BLaER1 treated with 17β-estradiol and CSF1 and Interleukin-3, amounts not matched to agents 10 nM and 100 nM (cell line): Measurements from ENCODE around the gene HES6.

Source experiments
- H3K27ac ChIP-seq, 11 experiments: shearing (Covaris generic); formaldehyde crosslinking; 2 replicates each; pipeline ENCODE4 v1.8.1; 2022
- H3K27me3 ChIP-seq, 11 experiments: shearing (Covaris generic); formaldehyde crosslinking; 2 replicates each; pipeline ENCODE4 v1.8.1; 2022
- H3K36me3 ChIP-seq, 11 experiments: shearing (Covaris generic); formaldehyde crosslinking; 2 replicates each; pipeline ENCODE4 v1.8.1; 2022
- H3K4me1 ChIP-seq, 10 experiments: shearing (Covaris generic); formaldehyde crosslinking; 2 replicates each; pipeline ENCODE4 v1.8.1; 2022
- H3K4me2 ChIP-seq, 11 experiments: shearing (Covaris generic); formaldehyde crosslinking; 2 replicates each; pipeline ENCODE4 v1.8.1; 2022
- H3K4me3 ChIP-seq, 10 experiments: shearing (Covaris generic); formaldehyde crosslinking; 2 replicates each; pipeline ENCODE4 v1.8.1; 2022
- H3K9ac ChIP-seq, 11 experiments: shearing (Covaris generic); formaldehyde crosslinking; 2 replicates each; pipeline ENCODE4 v1.8.1; 2022
- H3K9me3 ChIP-seq, 11 experiments: shearing (Covaris generic); formaldehyde crosslinking; replicated peaks in 1 of 11; 2 replicates each; pipeline ENCODE4 v1.8.1; 2022
- H4K20me1 ChIP-seq, 11 experiments: shearing (Covaris generic); formaldehyde crosslinking; 2 replicates each; pipeline ENCODE4 v1.8.1; 2022
- Cebpa-rat ChIP-seq, 11 experiments: shearing (Covaris generic); IDR thresholded peaks; 2 replicates each; pipeline ENCODE4 v1.8.1; 2022

Gene HES6

GRCh38 chr2:238244151-238244550, 4.3 kb upstream of the HES6 start:
- Histone ChIP-seq H3K4me2 (peak overlapping the region in 5 of 11 experiments; percentile 82 to 98 (median 97); a peak in 8 of 22 replicates), H3K9ac (no peak overlapping the region), H3K9me3 (no peaks in the 10 kb centered on the region), H3K27me3 (peaks cover 0 to 24% (median 6%) of the 10 kb centered on the region in 11 experiments; a peak in 11 of 22 replicates), H3K4me3 (no peak overlapping the region), H3K4me1 (peaks cover 23 to 83% (median 63%) of the 10 kb centered on the region in 10 experiments), H4K20me1 (peaks cover 0 to 21% (median 0%) of the 10 kb centered on the region in 11 experiments; a peak in 5 of 22 replicates), H3K36me3 (peaks cover 13 to 42% (median 36%) of the 10 kb centered on the region in 11 experiments; a peak in 19 of 22 replicates), H3K27ac (no peak overlapping the region)
- TF ChIP-seq Cebpa-rat (IDR thresholded peaks at IDR 0.05) = no peak

- H3K4me1 ChIP-seq = peaks cover 28 to 84% (median 66%) of the 10 kb centered on the region in 10 experiments
- no peak overlapping the region for H3K4me3 ChIP-seq
- peaks cover 0 to 3% (median 0%) of the 10 kb centered on the region in 11 experiments; a peak in 2 of 22 replicates for H3K9me3 ChIP-seq
- TF ChIP-seq Cebpa-rat (IDR thresholded peaks at IDR 0.05) = no peak
- H4K20me1 ChIP-seq = peaks cover 0 to 25% (median 4%) of the 10 kb centered on the region in 11 experiments; a peak in 14 of 22 replicates
- H3K36me3 ChIP-seq = peaks cover 13 to 38% (median 32%) of the 10 kb centered on the region in 11 experiments; a peak in 18 of 22 replicates
- H3K27me3 ChIP-seq = peaks cover 0 to 30% (median 6%) of the 10 kb centered on the region in 11 experiments; a peak in 11 of 22 replicates
- H3K9ac ChIP-seq = peak overlapping the region in 3 of 11 experiments; percentile 25 to 56 (median 47); a peak in 5 of 22 replicates
- peak overlapping the region in 9 of 11 experiments; percentile 82 to 98 (median 97); a peak in 17 of 22 replicates for H3K4me2 ChIP-seq
- H3K27ac ChIP-seq = peak overlapping the region in 4 of 11 experiments; percentile 32 to 90 (median 71); a peak in 6 of 22 replicates
These were observed 3.7 kb upstream of the HES6 start for GRCh38 chr2:238243496-238244076.

DNA sequence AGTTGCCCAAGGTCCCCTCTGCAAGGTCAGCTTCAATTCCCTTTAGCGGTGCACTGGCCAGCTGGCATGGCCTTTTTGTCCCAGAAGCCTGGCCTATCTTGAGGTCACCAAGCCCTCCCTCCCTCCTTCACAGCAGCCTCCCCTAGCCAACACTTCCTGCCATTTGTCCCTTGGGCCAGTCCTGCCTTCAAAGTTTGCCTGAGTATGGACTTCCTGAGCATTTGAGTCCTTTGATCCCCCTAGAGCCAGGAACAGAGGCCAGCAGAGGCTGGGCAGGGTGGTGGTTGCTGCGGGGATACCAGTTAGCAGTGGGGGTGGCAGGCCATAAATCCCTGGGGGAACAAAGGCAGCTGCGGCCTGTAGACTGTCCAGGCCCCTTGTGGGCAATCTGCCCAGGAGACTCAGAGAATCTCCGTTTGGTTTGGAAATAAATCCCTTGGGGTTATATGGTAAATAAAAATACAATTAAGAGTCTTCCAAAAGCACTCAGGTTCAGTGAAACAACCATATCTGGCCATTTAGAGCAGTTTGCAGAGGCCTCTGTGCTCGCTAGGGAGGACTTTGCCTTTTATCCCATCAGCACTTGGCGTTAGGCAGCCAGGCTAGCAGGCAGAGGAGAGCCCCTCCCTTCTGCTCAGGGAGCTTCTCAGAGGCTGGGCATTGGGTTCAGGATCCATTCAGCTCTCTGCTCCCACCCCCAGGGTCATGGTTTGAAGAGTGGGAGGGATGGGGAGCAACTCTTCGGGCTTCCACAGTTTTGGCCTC, 3.1 kb upstream of the HES6 start:
- H3K27me3 ChIP-seq = peaks cover 0 to 36% (median 6%) of the 10 kb centered on the region in 11 experiments; a peak in 11 of 22 replicates
- H3K9me3 ChIP-seq = peaks cover 0 to 3% (median 0%) of the 10 kb centered on the region in 11 experiments; a peak in 2 of 22 replicates
- peaks cover 13 to 36% (median 29%) of the 10 kb centered on the region in 11 experiments; a peak in 18 of 22 replicates for H3K36me3 ChIP-seq
- peak overlapping the region in 5 of 11 experiments; percentile 3 to 75 (median 47); a peak in 9 of 22 replicates for H3K9ac ChIP-seq
- no peak for TF ChIP-seq Cebpa-rat (IDR thresholded peaks at IDR 0.05)
- peak overlapping the region in 7 of 11 experiments; percentile 15 to 90 (median 44); a peak in 11 of 22 replicates for H3K27ac ChIP-seq
- H4K20me1 ChIP-seq = peaks cover 0 to 28% (median 11%) of the 10 kb centered on the region in 11 experiments; a peak in 15 of 22 replicates
- H3K4me2 ChIP-seq = peak overlapping the region; percentile 37 to 98 (median 94)
- H3K4me3 ChIP-seq = peak overlapping the region in 1 of 10 experiments; percentile 27; a peak in 2 of 20 replicates
- H3K4me1 ChIP-seq = peaks cover 32 to 84% (median 67%) of the 10 kb centered on the region in 10 experiments

DNA sequence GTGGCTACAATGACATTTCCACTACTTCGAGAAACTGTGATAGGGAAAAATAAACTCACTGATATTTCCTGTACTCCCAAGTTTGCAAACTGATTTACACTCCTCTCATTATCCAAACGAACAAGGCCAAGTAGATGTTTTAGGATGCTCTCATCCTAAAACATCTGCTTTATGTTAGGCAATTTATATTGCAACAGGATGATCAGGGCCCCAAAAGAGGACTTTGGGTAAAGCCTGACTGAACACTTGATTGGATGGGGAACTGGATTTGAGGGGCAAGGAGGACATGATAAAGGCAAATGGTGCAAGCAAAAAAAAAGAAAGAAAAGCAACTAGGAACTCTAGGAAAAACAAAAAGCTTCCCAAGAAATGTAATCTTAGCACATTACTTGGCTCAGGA, 2.1 kb upstream of the HES6 start:
- Histone ChIP-seq H4K20me1 (peaks cover 0 to 28% (median 17%) of the 10 kb centered on the region in 11 experiments; a peak in 15 of 22 replicates), H3K4me1 (peaks cover 40 to 86% (median 77%) of the 10 kb centered on the region in 10 experiments), H3K9ac (peak overlapping the region in 4 of 11 experiments; percentile 69 to 88 (median 76); a peak in 6 of 22 replicates), H3K27me3 (peaks cover 0 to 42% (median 6%) of the 10 kb centered on the region in 11 experiments; a peak in 11 of 22 replicates), H3K4me2 (peak overlapping the region in 10 of 11 experiments; percentile 82 to 98 (median 96); a peak in 18 of 22 replicates), H3K36me3 (peaks cover 13 to 26% (median 19%) of the 10 kb centered on the region in 11 experiments; a peak in 17 of 22 replicates), H3K4me3 (no peak overlapping the region), H3K9me3 (peaks cover 0 to 3% (median 0%) of the 10 kb centered on the region in 11 experiments; a peak in 2 of 22 replicates), H3K27ac (peak overlapping the region in 5 of 11 experiments; percentile 26 to 90 (median 69); a peak in 9 of 22 replicates)
- TF ChIP-seq Cebpa-rat (IDR thresholded peaks at IDR 0.05) = peak in 1 of 11 experiments; percentile 55; a peak in 2 of 22 replicates

- Histone ChIP-seq H3K4me2 (peak overlapping the region; percentile 87 to 98 (median 95)), H3K9ac (peak overlapping the region in 9 of 11 experiments; percentile 18 to 95 (median 36); a peak in 12 of 22 replicates), H3K27ac (peak overlapping the region in 7 of 11 experiments; percentile 19 to 90 (median 86); a peak in 11 of 22 replicates), H3K4me1 (peaks cover 40 to 90% (median 82%) of the 10 kb centered on the region in 10 experiments), H3K27me3 (peaks cover 0 to 42% (median 6%) of the 10 kb centered on the region in 11 experiments; a peak in 11 of 22 replicates), H3K9me3 (peaks cover 0 to 3% (median 0%) of the 10 kb centered on the region in 11 experiments; a peak in 2 of 22 replicates), H3K36me3 (peaks cover 10 to 17% (median 12%) of the 10 kb centered on the region in 11 experiments; a peak in 17 of 22 replicates), H3K4me3 (peak overlapping the region; percentile 72 to 87 (median 78); a peak in 18 of 20 replicates), H4K20me1 (peaks cover 0 to 31% (median 17%) of the 10 kb centered on the region in 11 experiments; a peak in 15 of 22 replicates)
- TF ChIP-seq Cebpa-rat (IDR thresholded peaks at IDR 0.05) = no peak
These were observed 1.2 kb upstream of the HES6 start for GRCh38 chr2:238240757-238241711.

GRCh38 chr2:238239543-238239862, 335 bp downstream of the HES6 start:
- peak overlapping the region; percentile 87 to 98 (median 95) for H3K4me2 ChIP-seq
- peaks cover 0 to 3% (median 0%) of the 10 kb centered on the region in 11 experiments; a peak in 2 of 22 replicates for H3K9me3 ChIP-seq
- peaks cover 0 to 5% (median 0%) of the 10 kb centered on the region in 11 experiments; a peak in 2 of 22 replicates for H3K36me3 ChIP-seq
- H3K4me3 ChIP-seq = peak overlapping the region; percentile 72 to 87 (median 78)
- H4K20me1 ChIP-seq = peaks cover 0 to 31% (median 17%) of the 10 kb centered on the region in 11 experiments; a peak in 15 of 22 replicates
- peak overlapping the region in 10 of 11 experiments; percentile 47 to 90 (median 79); a peak in 19 of 22 replicates for H3K27ac ChIP-seq
- H3K4me1 ChIP-seq = peaks cover 56 to 89% (median 83%) of the 10 kb centered on the region in 10 experiments
- H3K27me3 ChIP-seq = peaks cover 0 to 42% (median 6%) of the 10 kb centered on the region in 11 experiments; a peak in 11 of 22 replicates
- peak overlapping the region; percentile 71 to 95 (median 82) for H3K9ac ChIP-seq
- no peak for TF ChIP-seq Cebpa-rat (IDR thresholded peaks at IDR 0.05)
